HepG2 (cell line): ENCODE results near the gene H1-8. TPM values are rescaled to one million over a fixed set of nuclear protein-coding genes. Genes with fewer than 3 reads are reported as not detected.

ENCODE experiments used
- ATAD3A ChIP-seq: sonication (generic); formaldehyde crosslinking; IDR thresholded peaks from 2 replicates; pipeline ENCODE4 v1.4.0; 2020; ENCODE audit warnings: missing genetic modification reagents
- BCL3 ChIP-seq: sonication (generic); formaldehyde crosslinking; IDR thresholded peaks from 2 replicates; pipeline ENCODE4 v1.5.1; 2020; ENCODE audit warnings: mild to moderate bottlenecking, missing genetic modification reagents, moderate library complexity
- ELF4 ChIP-seq: sonication (generic); formaldehyde crosslinking; IDR thresholded peaks from 2 replicates; pipeline ENCODE4 v1.5.0; 2020; ENCODE audit warnings: missing genetic modification reagents, mild to moderate bottlenecking, moderate library complexity, borderline replicate concordance
- FIP1L1 ChIP-seq: fragments of 200-400 bp; formaldehyde crosslinking; IDR thresholded peaks from 2 replicates; pipeline ENCODE4 v1.6.1; 2018; ENCODE audit warnings: low read depth, mild to moderate bottlenecking, low read length, moderate library complexity, borderline replicate concordance; ENCODE audit not compliant: insufficient read depth
- FUBP1 ChIP-seq: sonication (generic); formaldehyde crosslinking; IDR thresholded peaks from 2 replicates; pipeline ENCODE4 v1.5.1; 2020; ENCODE audit warnings: missing genetic modification reagents, mild to moderate bottlenecking, borderline replicate concordance
- JUND ChIP-seq: sonication (generic); formaldehyde crosslinking; IDR thresholded peaks from 2 replicates; pipeline ENCODE4 v1.8.0; 2022; ENCODE audit warnings: mild to moderate bottlenecking, missing genetic modification reagents
- KLF13 ChIP-seq: sonication (generic); formaldehyde crosslinking; IDR thresholded peaks from 2 replicates; pipeline ENCODE4 v1.4.0; 2020; ENCODE audit warnings: mild to moderate bottlenecking, missing genetic modification reagents
- KLF6 ChIP-seq: IDR thresholded peaks from 2 replicates; pipeline ENCODE4 v1.8.0; 2016; ENCODE audit warnings: missing biosample characterization, missing genetic modification reagents
- PAWR ChIP-seq: sonication (generic); formaldehyde crosslinking; IDR thresholded peaks from 2 replicates; pipeline ENCODE4 v1.4.0; 2020; ENCODE audit warnings: missing genetic modification reagents, mild to moderate bottlenecking, borderline replicate concordance
- REXO4 ChIP-seq: sonication (generic); formaldehyde crosslinking; IDR thresholded peaks from 2 replicates; pipeline ENCODE4 v1.8.0; 2022; ENCODE audit warnings: missing genetic modification reagents, mild to moderate bottlenecking, borderline replicate concordance
- TAF1 ChIP-seq: sonication (generic); formaldehyde crosslinking; IDR thresholded peaks from 2 replicates; pipeline ENCODE4 v1.4.0; 2020; ENCODE audit warnings: missing genetic modification reagents
- ZBTB42 ChIP-seq: sonication (generic); formaldehyde crosslinking; IDR thresholded peaks from 2 replicates; pipeline ENCODE4 v1.5.0; 2020; ENCODE audit warnings: mild to moderate bottlenecking, missing genetic modification reagents
- ZFP36L1 ChIP-seq: sonication (generic); formaldehyde crosslinking; IDR thresholded peaks from 2 replicates; pipeline ENCODE4 v1.8.0; 2022; ENCODE audit warnings: mild to moderate bottlenecking, missing genetic modification reagents, moderate library complexity
- ZNF317 ChIP-seq: sonication (generic); formaldehyde crosslinking; IDR thresholded peaks from 2 replicates; pipeline ENCODE4 v1.5.0; 2020; ENCODE audit warnings: mild to moderate bottlenecking, missing genetic modification reagents
- ZNF354B ChIP-seq: sonication (generic); formaldehyde crosslinking; IDR thresholded peaks from 2 replicates; pipeline ENCODE4 v1.8.0; 2022; ENCODE audit warnings: mild to moderate bottlenecking, missing genetic modification reagents
- ZNF441 ChIP-seq: sonication (generic); formaldehyde crosslinking; IDR thresholded peaks from 2 replicates; pipeline ENCODE4 v1.7.0; 2021; ENCODE audit warnings: missing genetic modification reagents, borderline replicate concordance
- ZNF605 ChIP-seq: sonication (generic); formaldehyde crosslinking; IDR thresholded peaks from 2 replicates; pipeline ENCODE4 v1.8.0; 2022; ENCODE audit warnings: mild to moderate bottlenecking, missing genetic modification reagents
- polyA plus RNA-seq, 8 experiments: library from polyadenylated mRNA; depleted of rRNA in 3 of 8; stranded (reverse) in 7 of 8; unstranded in 1 of 8; fragments of >200 nt; fragmentation: Illumina TruSeq in 4 of 8; extraction: Trizol in 4 of 8; gene quantifications; 2 replicates each; pipeline versions ENCODE4 v1.2.1 to v1.2.3, GENCODE V29; 2011 to 2016; ENCODE audit warnings: low read depth in 4 of 8, missing spikeins in 1 of 8, mixed read lengths in 1 of 8; ENCODE audit not compliant: insufficient read depth in 1 of 8
- total RNA-seq, 5 experiments: library from RNA; depleted of rRNA; stranded (reverse); fragments of >200 nt; fragmentation: Illumina TruSeq; extraction: Trizol; gene quantifications; 2 replicates each; pipeline ENCODE4 v1.2.3, GENCODE V29; 2016; ENCODE audit warnings: low read depth in 1 of 5
- TF ChIP-seq, protein P1 (sequence below): sonication (generic); formaldehyde crosslinking; IDR thresholded peaks from 2 replicates; pipeline ENCODE4 v1.5.0; 2020; ENCODE audit warnings: mild to moderate bottlenecking, missing genetic modification reagents, borderline replicate concordance
- TF ChIP-seq, protein P2 (sequence below): IDR thresholded peaks from 2 replicates; pipeline ENCODE4 v1.6.1; 2018; ENCODE audit warnings: missing genetic modification reagents
- TF ChIP-seq, protein P3 (sequence below): sonication (generic); formaldehyde crosslinking; conservative IDR thresholded peaks from 2 replicates; pipeline ENCODE4 v1.8.0; 2022; ENCODE audit warnings: missing genetic modification reagents

The H1-8 gene
- total and polyA plus RNA-seq, 2 of the 13 experiments (the other 11 are each of a cell fraction or from before 2014, with no cell fraction given), result 0.08 TPM; not detected in 1

GRCh38 chr3:129596194-129597086, 53.5 kb downstream of the H1-8 start (continued):
- TF ChIP-seq, protein P1, sequence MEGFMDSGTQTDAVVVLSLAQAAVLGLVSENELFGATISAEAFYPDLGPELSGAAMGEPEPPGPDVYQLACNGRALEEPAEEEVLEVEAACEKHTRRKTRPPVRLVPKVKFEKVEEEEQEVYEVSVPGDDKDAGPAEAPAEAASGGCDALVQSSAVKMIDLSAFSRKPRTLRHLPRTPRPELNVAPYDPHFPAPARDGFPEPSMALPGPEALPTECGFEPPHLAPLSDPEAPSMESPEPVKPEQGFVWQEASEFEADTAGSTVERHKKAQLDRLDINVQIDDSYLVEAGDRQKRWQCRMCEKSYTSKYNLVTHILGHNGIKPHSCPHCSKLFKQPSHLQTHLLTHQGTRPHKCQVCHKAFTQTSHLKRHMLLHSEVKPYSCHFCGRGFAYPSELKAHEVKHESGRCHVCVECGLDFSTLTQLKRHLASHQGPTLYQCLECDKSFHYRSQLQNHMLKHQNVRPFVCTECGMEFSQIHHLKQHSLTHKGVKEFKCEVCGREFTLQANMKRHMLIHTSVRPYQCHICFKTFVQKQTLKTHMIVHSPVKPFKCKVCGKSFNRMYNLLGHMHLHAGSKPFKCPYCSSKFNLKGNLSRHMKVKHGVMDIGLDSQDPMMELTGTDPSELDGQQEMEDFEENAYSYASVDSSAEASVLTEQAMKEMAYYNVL (CRISPR knock-in tag), result peak; percentile 54; the same call in 1 of the 2 replicates
- no peak; the same call in 1 of the 2 replicates for TF ChIP-seq ZNF317 (CRISPR knock-in tag)
- no peak for TF ChIP-seq KLF13 (CRISPR knock-in tag)
- no peak for TF ChIP-seq ELF4
- peak; percentile 9; the same call in 1 of the 2 replicates for TF ChIP-seq KLF6 (CRISPR knock-in tag)
- TF ChIP-seq ZNF441 (CRISPR knock-in tag), result 0 out of 2 replicates have a peak, but pooled peaks have one; percentile 32
- no peak for TF ChIP-seq ZNF354B
- TF ChIP-seq ZFP36L1 (CRISPR knock-in tag), result no peak
- no peak for TF ChIP-seq JUND (CRISPR knock-in tag)
- TF ChIP-seq, protein P2, sequence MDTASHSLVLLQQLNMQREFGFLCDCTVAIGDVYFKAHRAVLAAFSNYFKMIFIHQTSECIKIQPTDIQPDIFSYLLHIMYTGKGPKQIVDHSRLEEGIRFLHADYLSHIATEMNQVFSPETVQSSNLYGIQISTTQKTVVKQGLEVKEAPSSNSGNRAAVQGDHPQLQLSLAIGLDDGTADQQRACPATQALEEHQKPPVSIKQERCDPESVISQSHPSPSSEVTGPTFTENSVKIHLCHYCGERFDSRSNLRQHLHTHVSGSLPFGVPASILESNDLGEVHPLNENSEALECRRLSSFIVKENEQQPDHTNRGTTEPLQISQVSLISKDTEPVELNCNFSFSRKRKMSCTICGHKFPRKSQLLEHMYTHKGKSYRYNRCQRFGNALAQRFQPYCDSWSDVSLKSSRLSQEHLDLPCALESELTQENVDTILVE (CRISPR knock-in tag), result peak; percentile 74
- no peak for TF ChIP-seq REXO4 (CRISPR knock-in tag)
- peak; percentile 36; the same call in 1 of the 2 replicates for TF ChIP-seq ZNF605 (CRISPR knock-in tag)
- no peak for TF ChIP-seq FUBP1 (CRISPR knock-in tag)
- no peak for TF ChIP-seq ATAD3A (CRISPR knock-in tag)
- TF ChIP-seq PAWR (CRISPR knock-in tag), result 0 out of 2 replicates have a peak, but pooled peaks have one; percentile 35
- TF ChIP-seq, protein P3, sequence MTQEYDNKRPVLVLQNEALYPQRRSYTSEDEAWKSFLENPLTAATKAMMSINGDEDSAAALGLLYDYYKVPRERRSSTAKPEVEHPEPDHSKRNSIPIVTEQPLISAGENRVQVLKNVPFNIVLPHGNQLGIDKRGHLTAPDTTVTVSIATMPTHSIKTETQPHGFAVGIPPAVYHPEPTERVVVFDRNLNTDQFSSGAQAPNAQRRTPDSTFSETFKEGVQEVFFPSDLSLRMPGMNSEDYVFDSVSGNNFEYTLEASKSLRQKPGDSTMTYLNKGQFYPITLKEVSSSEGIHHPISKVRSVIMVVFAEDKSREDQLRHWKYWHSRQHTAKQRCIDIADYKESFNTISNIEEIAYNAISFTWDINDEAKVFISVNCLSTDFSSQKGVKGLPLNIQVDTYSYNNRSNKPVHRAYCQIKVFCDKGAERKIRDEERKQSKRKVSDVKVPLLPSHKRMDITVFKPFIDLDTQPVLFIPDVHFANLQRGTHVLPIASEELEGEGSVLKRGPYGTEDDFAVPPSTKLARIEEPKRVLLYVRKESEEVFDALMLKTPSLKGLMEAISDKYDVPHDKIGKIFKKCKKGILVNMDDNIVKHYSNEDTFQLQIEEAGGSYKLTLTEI (CRISPR knock-in tag), result no peak
- TF ChIP-seq FIP1L1, result no peak
- peak; percentile 75 for TF ChIP-seq BCL3 (CRISPR knock-in tag)
- TF ChIP-seq ZBTB42 (CRISPR knock-in tag), result no peak
- peak; percentile 54; the same call in 1 of the 2 replicates for TF ChIP-seq TAF1 (CRISPR knock-in tag)
